NB4 (cell line): Measurements from ENCODE around the gene ADISSP.

Source experiments
- POLR2A ChIP-seq: IDR thresholded peaks from 2 replicates; pipeline ENCODE4 v1.6.1; 2011; ENCODE audit warnings: mild to moderate bottlenecking; ENCODE audit not compliant: insufficient read length; ENCODE audit errors: extremely low read depth
- TF ChIP-seq, protein P1 (sequence below): IDR thresholded peaks from one replicate; pipeline ENCODE4 v1.5.1; 2012; ENCODE audit warnings: low read depth, low read length
- TF ChIP-seq, protein P2 (sequence below): IDR thresholded peaks from 2 replicates; pipeline ENCODE4 v1.6.1; 2011; ENCODE audit warnings: low read depth, low read length

DNA sequence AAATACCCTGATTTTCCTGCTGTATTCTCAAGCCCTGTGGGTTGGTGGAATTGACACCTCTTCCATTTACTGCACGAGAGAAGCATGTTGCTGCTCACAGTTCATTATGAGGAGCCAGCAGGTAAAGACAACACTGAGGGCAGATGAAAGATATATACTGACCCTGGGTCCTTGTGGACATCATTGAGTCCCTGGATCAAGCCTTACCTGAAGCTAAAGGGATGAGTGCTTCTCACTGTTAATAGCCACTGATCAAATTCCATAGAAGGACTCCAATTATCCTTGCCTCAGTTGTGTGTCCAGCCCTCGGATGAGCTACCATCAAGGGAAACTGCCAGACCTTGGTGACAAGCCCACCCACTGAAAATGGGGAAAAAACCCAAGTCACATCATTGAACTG lies 47.5 kb downstream of the ADISSP start:
- TF ChIP-seq, protein P1, sequence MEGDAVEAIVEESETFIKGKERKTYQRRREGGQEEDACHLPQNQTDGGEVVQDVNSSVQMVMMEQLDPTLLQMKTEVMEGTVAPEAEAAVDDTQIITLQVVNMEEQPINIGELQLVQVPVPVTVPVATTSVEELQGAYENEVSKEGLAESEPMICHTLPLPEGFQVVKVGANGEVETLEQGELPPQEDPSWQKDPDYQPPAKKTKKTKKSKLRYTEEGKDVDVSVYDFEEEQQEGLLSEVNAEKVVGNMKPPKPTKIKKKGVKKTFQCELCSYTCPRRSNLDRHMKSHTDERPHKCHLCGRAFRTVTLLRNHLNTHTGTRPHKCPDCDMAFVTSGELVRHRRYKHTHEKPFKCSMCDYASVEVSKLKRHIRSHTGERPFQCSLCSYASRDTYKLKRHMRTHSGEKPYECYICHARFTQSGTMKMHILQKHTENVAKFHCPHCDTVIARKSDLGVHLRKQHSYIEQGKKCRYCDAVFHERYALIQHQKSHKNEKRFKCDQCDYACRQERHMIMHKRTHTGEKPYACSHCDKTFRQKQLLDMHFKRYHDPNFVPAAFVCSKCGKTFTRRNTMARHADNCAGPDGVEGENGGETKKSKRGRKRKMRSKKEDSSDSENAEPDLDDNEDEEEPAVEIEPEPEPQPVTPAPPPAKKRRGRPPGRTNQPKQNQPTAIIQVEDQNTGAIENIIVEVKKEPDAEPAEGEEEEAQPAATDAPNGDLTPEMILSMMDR: no peak
- TF ChIP-seq POLR2A: no peak
- TF ChIP-seq, protein P2, sequence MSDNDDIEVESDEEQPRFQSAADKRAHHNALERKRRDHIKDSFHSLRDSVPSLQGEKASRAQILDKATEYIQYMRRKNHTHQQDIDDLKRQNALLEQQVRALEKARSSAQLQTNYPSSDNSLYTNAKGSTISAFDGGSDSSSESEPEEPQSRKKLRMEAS: no peak
